Small intestine (tissue), 7 donors: ENCODE measurements around the gene EIF3L. TPM values are rescaled to one million over a fixed set of nuclear protein-coding genes. Genes with fewer than 3 reads are reported as not detected.

Experiments
- DNase-seq, 2 donors: peaks; one replicate each; pipeline versions ENCODE4 v3.0.0 to v3.0.0-alpha.2; 2013
- FAIRE-seq: peaks from 2 replicates; lab custom pipeline; 2012; peaks lifted over from hg19 to GRCh38; lab: Jason Lieb, UNC
- H3K27ac ChIP-seq, 3 donors: one replicate each; pipeline ENCODE4 v1.5.1; 2013; ENCODE audit warnings: low read length in 2 of 3, mild to moderate bottlenecking in 2 of 3, control low read depth in 1 of 3, inconsistent platforms in 1 of 3, low read depth in 1 of 3, moderate library complexity in 1 of 3
- H3K27me3 ChIP-seq, 3 donors: one replicate each; pipeline ENCODE4 v1.6.1; 2013; ENCODE audit warnings: low read length in 3 of 3, inconsistent platforms in 1 of 3; ENCODE audit not compliant: control insufficient read depth in 3 of 3, insufficient read depth in 3 of 3
- H3K36me3 ChIP-seq, 3 donors: one replicate each; pipeline ENCODE4 v1.6.1; 2013; ENCODE audit warnings: low read length in 3 of 3, inconsistent platforms in 1 of 3, low read depth in 1 of 3, mild to moderate bottlenecking in 1 of 3, moderate library complexity in 1 of 3; ENCODE audit not compliant: control insufficient read depth in 3 of 3, insufficient read depth in 2 of 3
- H3K4me1 ChIP-seq, 3 donors: one replicate each; pipeline ENCODE4 v1.6.1; 2013; ENCODE audit warnings: low read length in 2 of 3, inconsistent platforms in 1 of 3, low read depth in 1 of 3, mild to moderate bottlenecking in 1 of 3, moderate library complexity in 1 of 3; ENCODE audit not compliant: control insufficient read depth in 3 of 3, insufficient read depth in 2 of 3
- H3K4me3 ChIP-seq, 3 donors: one replicate each; pipeline ENCODE4 v1.5.1; 2013; ENCODE audit warnings: low read length in 3 of 3, control low read depth in 1 of 3, inconsistent platforms in 1 of 3, low read depth in 1 of 3, mild to moderate bottlenecking in 1 of 3, moderate library complexity in 1 of 3
- H3K9me3 ChIP-seq, 2 donors: one replicate each; pipeline ENCODE4 v1.6.1; 2013; ENCODE audit warnings: low read depth in 1 of 2, low read length in 1 of 2; ENCODE audit not compliant: control insufficient read depth in 2 of 2, insufficient read depth in 1 of 2
- WGBS, 3 donors: extraction: QIAGEN DNeasy Blood & Tissue Kit; methylation state at CpG; one replicate each; pipeline ENCODE4 v1.1.7; 2013; 5-methylcytosine and 5-hydroxymethylcytosine counted together
- polyA plus RNA-seq, 4 donors: library from polyadenylated mRNA; stranded (reverse) in 3 of 4; unstranded in 1 of 4; fragments of 200-250 nt in 3 of 4; fragments of 120-200 nt in 1 of 4; gene quantifications; one replicate each; pipeline versions ENCODE4 v1.2.1 to v1.2.3, GENCODE V29; 2013
- donor health status: healthy with polysubstance abuse.
- donor health status: control.
- donor health status: control.
- donor health status: Bipolar disorder and iron deficiency.
- donor health status: healthy.

EIF3L gene
- polyA plus RNA-seq, 4 donors: 176 to 609 (median 324) TPM

- Histone ChIP-seq H3K9me3 (no peaks in the 10 kb centered on the region), H3K36me3 (peaks cover 0 to 20% (median 0%) of the 10 kb centered on the region in 3 donors), H3K4me3 (no peak overlapping the region), H3K27ac (no peak overlapping the region), H3K27me3 (peaks cover 0 to 57% (median 4%) of the 10 kb centered on the region in 3 donors), H3K4me1 (peaks cover 0 to 18% (median 5%) of the 10 kb centered on the region in 3 donors)
- WGBS, 3 donors: 73 to 85% (median 78%) methylated on average over 5 of the region's 5 CpGs
- DNase-seq (no peak), FAIRE-seq (no peak)
These were observed 28.9 kb upstream of the EIF3L start for GRCh38 chr22:37820350-37820749.

- FAIRE-seq (no peak), DNase-seq (no peak)
- H3K27ac ChIP-seq: no peak overlapping the region
- H3K27me3 ChIP-seq: peaks cover 0 to 60% (median 4%) of the 10 kb centered on the region in 3 donors
- H3K9me3 ChIP-seq: no peaks in the 10 kb centered on the region
- peaks cover 0 to 18% (median 5%) of the 10 kb centered on the region in 3 donors for H3K4me1 ChIP-seq
- 58 to 69% (median 61%) methylated on average over 7 to 8 of the region's 8 CpGs for WGBS, 3 donors
- H3K36me3 ChIP-seq: peaks cover 0 to 13% (median 0%) of the 10 kb centered on the region in 3 donors
- H3K4me3 ChIP-seq: no peak overlapping the region
These were observed 27.0 kb upstream of the EIF3L start for GRCh38 chr22:37822079-37822833.

- H3K4me3 ChIP-seq: no peak within 1 kb of the TSS
These were observed 25.9 kb upstream of the EIF3L start, which contains the start of gene GALR3 for GRCh38 chr22:37823134-37823985. TSS of gene GALR3 (plus strand) at chr22:37823382. CDS start at chr22:37823407, 25 bp downstream.

GRCh38 chr22:37824674-37825641, 24.3 kb upstream of the EIF3L start:
- FAIRE-seq: no peak
- DNase-seq: peak; percentile 17 to 70
- peak overlapping the region in 1 of 3 donors; percentile 45 for H3K4me3 ChIP-seq

More at GRCh38 chr22:37823134-37823985, 25.9 kb upstream of the EIF3L start, which contains the start of gene GALR3:
- WGBS, 3 donors: 25 to 67% (median 47%) methylated on average over 21 of the region's 21 CpGs
- Histone ChIP-seq H3K36me3 (peaks cover 0 to 14% (median 0%) of the 10 kb centered on the region in 3 donors), H3K4me1 (peaks cover 0 to 8% (median under 1%) of the 10 kb centered on the region in 3 donors), H3K27me3 (peaks cover 0 to 55% (median 4%) of the 10 kb centered on the region in 3 donors), H3K27ac (no peak within 1 kb of the TSS), H3K9me3 (no peaks in the 10 kb centered on the region)
- FAIRE-seq: no peak
- no peak for DNase-seq

GRCh38 chr22:37827056-37827455, 22.2 kb upstream of the EIF3L start:
- no peaks in the 10 kb centered on the region for H3K9me3 ChIP-seq
- FAIRE-seq: no peak
- no peak overlapping the region for H3K27ac ChIP-seq
- WGBS, 3 donors: 56 to 58% (median 57%) methylated on average over 9 of the region's 9 CpGs
- H3K4me1 ChIP-seq: no peaks in the 10 kb centered on the region
- H3K4me3 ChIP-seq: no peak overlapping the region
- peaks cover 0 to 27% (median 4%) of the 10 kb centered on the region in 3 donors for H3K27me3 ChIP-seq
- DNase-seq: no peak
- H3K36me3 ChIP-seq: peaks cover 9 to 49% (median 11%) of the 10 kb centered on the region in 3 donors

More at GRCh38 chr22:37824674-37825641, 24.3 kb upstream of the EIF3L start:
- Histone ChIP-seq H3K27me3 (peaks cover 0 to 39% (median 4%) of the 10 kb centered on the region in 3 donors), H3K9me3 (no peaks in the 10 kb centered on the region), H3K4me1 (no peaks in the 10 kb centered on the region), H3K36me3 (peaks cover 0 to 28% (median 3%) of the 10 kb centered on the region in 3 donors), H3K27ac (no peak overlapping the region)
- 7 to 11% (median 9%) methylated on average over 81 to 135 of the region's 135 CpGs for WGBS, 3 donors

- H3K36me3 ChIP-seq: peaks cover 14 to 81% (median 21%) of the 10 kb centered on the region in 3 donors
- no peak for DNase-seq
- H3K27ac ChIP-seq: no peak overlapping the region
- FAIRE-seq: no peak
- H3K4me3 ChIP-seq: no peak overlapping the region
- WGBS, 3 donors: 94% methylated on average over 13 to 14 of the region's 14 CpGs
- H3K27me3 ChIP-seq: peaks cover 0 to 3% (median 0%) of the 10 kb centered on the region in 3 donors
- no peaks in the 10 kb centered on the region for H3K4me1 ChIP-seq
- no peaks in the 10 kb centered on the region for H3K9me3 ChIP-seq
These were observed 19.0 kb upstream of the EIF3L start for GRCh38 chr22:37830093-37830842.

- Histone ChIP-seq H3K9me3 (no peaks in the 10 kb centered on the region), H3K36me3 (peaks cover 14 to 92% (median 21%) of the 10 kb centered on the region in 3 donors), H3K4me3 (no peak overlapping the region), H3K27ac (no peak overlapping the region), H3K27me3 (no peaks in the 10 kb centered on the region), H3K4me1 (no peaks in the 10 kb centered on the region)
- DNase-seq: no peak
- WGBS, 3 donors: 88 to 95% (median 93%) methylated on average over 11 of the region's 11 CpGs
- no peak for FAIRE-seq
These were observed 17.7 kb upstream of the EIF3L start for GRCh38 chr22:37831472-37831871.
